Measurements from ENCODE around the gene SLBP. TPM values are rescaled to one million over a fixed set of nuclear protein-coding genes. Genes with fewer than 3 reads are reported as not detected.
A peak's percentile ranks its signal among the peaks of the same experiment; 100 is the strongest.

Gene SLBP
- total RNA-seq, 2 donors from 2014 or later: 46.7 to 84.5 TPM

DNA sequence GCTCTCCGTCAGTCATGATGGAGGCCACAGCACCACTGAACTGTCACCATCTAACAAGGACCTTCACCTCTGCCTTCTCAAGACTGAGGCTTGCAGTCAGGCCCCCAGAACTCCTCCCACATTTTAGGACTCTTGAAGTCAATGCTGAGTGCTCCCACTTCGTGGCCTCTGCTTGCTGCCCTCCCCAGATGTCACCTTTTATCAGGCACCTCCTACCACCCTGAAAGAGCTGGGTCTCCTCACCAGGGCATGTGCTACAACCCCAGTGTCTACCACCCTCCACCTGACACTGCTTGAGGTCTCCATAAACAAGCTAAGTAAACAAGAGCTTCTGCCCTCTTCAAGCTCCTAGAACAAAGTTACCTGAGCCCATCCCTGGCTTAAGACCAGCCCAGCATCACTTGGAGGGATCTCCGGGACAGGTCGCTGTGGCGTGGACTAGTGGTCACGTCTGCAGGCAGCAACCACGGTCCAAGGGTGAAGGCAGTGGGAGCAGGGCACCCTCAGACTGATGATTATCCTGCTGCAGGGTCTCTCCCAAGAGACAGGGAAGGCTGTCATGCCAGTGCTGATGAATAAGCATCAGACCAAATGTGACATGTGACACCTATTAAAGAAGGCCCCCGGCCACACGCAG, 20.3 kb downstream of the SLBP start:
- no peaks in the 10 kb centered on the region for H3K27me3 ChIP-seq (replicated peaks; ENCODE audit: insufficient read depth)
- H3K9me3 ChIP-seq: no peaks in the 10 kb centered on the region
- TF ChIP-seq, protein P1, sequence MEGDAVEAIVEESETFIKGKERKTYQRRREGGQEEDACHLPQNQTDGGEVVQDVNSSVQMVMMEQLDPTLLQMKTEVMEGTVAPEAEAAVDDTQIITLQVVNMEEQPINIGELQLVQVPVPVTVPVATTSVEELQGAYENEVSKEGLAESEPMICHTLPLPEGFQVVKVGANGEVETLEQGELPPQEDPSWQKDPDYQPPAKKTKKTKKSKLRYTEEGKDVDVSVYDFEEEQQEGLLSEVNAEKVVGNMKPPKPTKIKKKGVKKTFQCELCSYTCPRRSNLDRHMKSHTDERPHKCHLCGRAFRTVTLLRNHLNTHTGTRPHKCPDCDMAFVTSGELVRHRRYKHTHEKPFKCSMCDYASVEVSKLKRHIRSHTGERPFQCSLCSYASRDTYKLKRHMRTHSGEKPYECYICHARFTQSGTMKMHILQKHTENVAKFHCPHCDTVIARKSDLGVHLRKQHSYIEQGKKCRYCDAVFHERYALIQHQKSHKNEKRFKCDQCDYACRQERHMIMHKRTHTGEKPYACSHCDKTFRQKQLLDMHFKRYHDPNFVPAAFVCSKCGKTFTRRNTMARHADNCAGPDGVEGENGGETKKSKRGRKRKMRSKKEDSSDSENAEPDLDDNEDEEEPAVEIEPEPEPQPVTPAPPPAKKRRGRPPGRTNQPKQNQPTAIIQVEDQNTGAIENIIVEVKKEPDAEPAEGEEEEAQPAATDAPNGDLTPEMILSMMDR (IDR thresholded peaks at IDR 0.05): no peak
- no peak for TF ChIP-seq POLR2AphosphoS5 (IDR thresholded peaks at IDR 0.05)
- no peak for TF ChIP-seq POLR2A (IDR thresholded peaks at IDR 0.05)
- DNase-seq (ENCODE audit: low spot score): no peak
- intact Hi-C loops (cut with DNase I): no loop called here
- peaks cover 0 to 3% of the 10 kb centered on the region in 2 donors for H3K36me3 ChIP-seq
- H3K27ac ChIP-seq: no peak overlapping the region
- WGBS: 81% methylated on average over 9 of the region's 9 CpGs
- H3K4me1 ChIP-seq (replicated peaks): no peaks in the 10 kb centered on the region
- H3K4me3 ChIP-seq: no peak overlapping the region

DNA sequence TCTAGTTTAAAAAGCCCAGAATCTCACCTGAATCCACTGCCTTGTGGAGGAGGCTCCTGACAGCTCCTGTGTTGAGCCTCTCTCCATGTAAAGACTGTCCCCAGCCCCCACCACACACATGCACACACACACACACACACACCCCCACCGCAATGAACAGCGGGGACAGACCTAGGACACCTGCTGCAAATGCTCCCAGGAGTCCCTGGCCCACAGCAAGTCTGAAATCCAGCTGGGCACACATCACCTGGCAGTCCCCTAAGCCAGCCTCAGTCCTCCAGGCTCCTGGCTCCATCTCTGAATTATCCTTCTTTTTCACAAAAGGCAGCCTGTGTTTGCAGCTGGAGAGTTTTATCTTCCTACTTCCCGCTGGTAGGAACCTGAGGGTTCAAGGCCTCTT, 21.4 kb downstream of the SLBP start:
- no peaks in the 10 kb centered on the region for H3K4me1 ChIP-seq (replicated peaks)
- no peak overlapping the region for H3K4me3 ChIP-seq
- H3K9me3 ChIP-seq: no peaks in the 10 kb centered on the region
- peaks cover 0 to 3% of the 10 kb centered on the region in 2 donors for H3K36me3 ChIP-seq
- DNase-seq (ENCODE audit: low spot score): no peak
- no peak overlapping the region for H3K27ac ChIP-seq
- intact Hi-C loops (cut with DNase I): no loop called here
- TF ChIP-seq POLR2AphosphoS5 (IDR thresholded peaks at IDR 0.05) (no peak), POLR2A (IDR thresholded peaks at IDR 0.05) (no peak)
- TF ChIP-seq, protein P1 (IDR thresholded peaks at IDR 0.05): no peak
- WGBS: 89% methylated on average over 3 of the region's 3 CpGs
- H3K27me3 ChIP-seq (replicated peaks; ENCODE audit: insufficient read depth): no peaks in the 10 kb centered on the region

DNA sequence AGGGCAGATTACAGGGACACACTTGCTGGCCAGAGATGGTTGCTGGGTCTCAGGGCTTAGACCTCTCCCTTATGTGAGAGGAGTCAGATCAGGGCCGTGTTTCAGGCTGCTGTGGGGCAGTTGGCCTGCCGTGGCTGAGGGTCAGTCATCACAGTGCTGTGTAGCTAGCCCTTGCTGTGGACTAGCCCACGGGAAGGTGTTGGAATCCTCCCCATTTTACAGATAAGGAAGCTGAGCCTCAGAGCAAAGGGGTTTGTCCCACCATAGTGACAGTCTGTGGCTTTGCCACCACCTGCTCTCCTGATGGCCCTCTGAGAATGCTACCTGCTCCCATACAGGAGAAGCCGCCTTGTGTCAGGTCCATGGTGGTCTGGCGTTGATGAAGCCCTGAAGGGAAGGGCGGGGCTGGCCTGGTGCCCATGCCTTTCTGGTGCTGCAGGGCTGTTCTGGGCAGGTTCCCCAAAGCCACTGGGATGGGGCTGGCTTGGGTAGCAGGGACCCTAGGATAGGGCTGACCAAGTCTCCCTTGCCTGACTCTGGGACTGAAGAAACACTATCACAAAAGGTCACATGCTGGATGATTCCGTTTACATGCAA, 25.6 kb downstream of the SLBP start:
- Histone ChIP-seq H3K4me1 (replicated peaks) (no peaks in the 10 kb centered on the region), H3K27ac (no peak overlapping the region), H3K27me3 (replicated peaks; ENCODE audit: insufficient read depth) (no peaks in the 10 kb centered on the region), H3K36me3 (no peaks in the 10 kb centered on the region), H3K9me3 (no peaks in the 10 kb centered on the region), H3K4me3 (no peak overlapping the region)
- DNase-seq (ENCODE audit: low spot score): no peak
- WGBS: 58% methylated on average over 5 of the region's 7 CpGs
- intact Hi-C loops (cut with DNase I): no loop called here
- TF ChIP-seq, protein P1 (IDR thresholded peaks at IDR 0.05): no peak
- TF ChIP-seq POLR2AphosphoS5 (IDR thresholded peaks at IDR 0.05) (no peak), POLR2A (IDR thresholded peaks at IDR 0.05) (no peak)

DNA sequence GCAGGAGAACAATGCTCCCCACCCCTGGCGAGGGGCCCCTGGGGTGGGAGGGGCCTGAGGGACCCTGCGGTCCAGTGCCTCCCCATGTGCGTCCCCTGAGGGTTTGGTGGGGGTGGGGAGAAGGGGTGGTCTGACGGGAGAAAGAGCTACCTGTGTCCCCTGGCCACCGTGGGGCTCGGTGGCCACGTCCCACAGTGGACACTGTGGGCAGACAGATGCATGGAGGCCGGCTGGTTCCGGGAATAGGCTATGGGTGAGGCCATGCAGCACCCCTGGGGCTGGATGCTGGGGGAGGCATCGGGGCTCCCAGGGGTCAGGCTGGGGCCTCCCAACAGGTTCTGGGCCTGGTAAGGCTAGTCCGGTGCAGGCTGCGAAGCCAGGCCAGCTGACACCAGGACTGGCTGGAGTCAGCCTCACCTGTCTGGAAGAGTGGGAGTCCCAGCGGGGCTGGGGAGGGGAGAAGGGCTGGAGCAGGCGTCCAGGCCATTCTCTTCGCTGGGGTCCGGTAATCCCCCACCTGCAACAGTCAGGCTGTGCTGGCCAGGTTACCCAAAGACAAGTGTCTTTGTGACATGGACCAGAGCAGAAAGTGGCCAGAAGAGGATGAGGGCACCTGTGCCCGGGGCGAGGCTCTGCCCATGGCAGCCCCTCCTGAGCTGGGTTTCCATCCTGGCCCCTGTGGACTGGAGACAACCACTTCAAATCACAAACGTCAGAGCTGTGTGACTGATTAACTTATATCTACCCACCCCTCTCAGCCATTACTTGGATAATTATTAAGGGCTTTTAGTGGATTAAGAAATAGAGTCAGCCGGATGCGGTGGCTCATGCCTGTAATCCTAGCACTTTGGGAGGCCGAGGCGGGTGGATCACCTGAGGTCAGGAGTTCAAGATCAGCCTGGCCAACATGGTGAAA, 26.6 kb downstream of the SLBP start:
- Histone ChIP-seq H3K27me3 (replicated peaks; ENCODE audit: insufficient read depth) (no peaks in the 10 kb centered on the region), H3K9me3 (no peaks in the 10 kb centered on the region), H3K4me3 (no peak overlapping the region), H3K27ac (peak overlapping the region in 1 of 2 donors; percentile 48), H3K36me3 (no peaks in the 10 kb centered on the region), H3K4me1 (replicated peaks) (no peaks in the 10 kb centered on the region)
- DNase-seq (ENCODE audit: low spot score): no peak
- no peak for TF ChIP-seq POLR2A (IDR thresholded peaks at IDR 0.05)
- TF ChIP-seq, protein P1 (IDR thresholded peaks at IDR 0.05): no peak
- TF ChIP-seq POLR2AphosphoS5 (IDR thresholded peaks at IDR 0.05): no peak
- intact Hi-C loops (cut with DNase I): no loop called here
- WGBS: 83% methylated on average over 23 of the region's 23 CpGs
